ENCODE results near the gene SCAMP3. TPM values are rescaled to one million over a fixed set of nuclear protein-coding genes. Genes with fewer than 3 reads are reported as not detected.
A peak's percentile ranks its signal among the peaks of the same experiment; 100 is the strongest.

Gene SCAMP3
- total RNA-seq, 1 donor from 2014 or later: 16.2 TPM

- peaks cover 0 to 19% (median 11%) of the 10 kb centered on the region in 3 donors for H3K36me3 ChIP-seq (ENCODE audit: control insufficient read depth in 3 of 3, insufficient read depth in 3 of 3, low read length in 3 of 3)
- peak within 1 kb of the TSS; percentile 99 for H3K27ac ChIP-seq (ENCODE audit: low read depth, low read length)
- H3K4me3 ChIP-seq (ENCODE audit: low read length in 3 of 3): peak within 1 kb of the TSS; percentile 98 to 100 (median 100)
- H3K27me3 ChIP-seq (ENCODE audit: control insufficient read depth in 3 of 3, insufficient read depth in 3 of 3, low read length in 3 of 3): no peaks in the 10 kb centered on the region
- peaks cover 21 to 34% (median 31%) of the 10 kb centered on the region in 3 donors for H3K4me1 ChIP-seq (ENCODE audit: control insufficient read depth in 3 of 3, insufficient read depth in 3 of 3, low read length in 3 of 3)
- peak within 1 kb of the TSS; percentile 94 to 98 (median 97) for H3K9ac ChIP-seq (ENCODE audit: low read depth in 1 of 3, low read length in 3 of 3)
- H3K9me3 ChIP-seq (ENCODE audit: control insufficient read depth in 3 of 3, low read length in 3 of 3): no peaks in the 10 kb centered on the region
Observed at GRCh38 chr1:155207806-155208540, 54.2 kb downstream of the SCAMP3 start, which contains the start of gene THBS3. TSS of gene THBS3 (minus strand) at chr1:155207897. CDS start at chr1:155207876, 21 bp downstream.

DNA sequence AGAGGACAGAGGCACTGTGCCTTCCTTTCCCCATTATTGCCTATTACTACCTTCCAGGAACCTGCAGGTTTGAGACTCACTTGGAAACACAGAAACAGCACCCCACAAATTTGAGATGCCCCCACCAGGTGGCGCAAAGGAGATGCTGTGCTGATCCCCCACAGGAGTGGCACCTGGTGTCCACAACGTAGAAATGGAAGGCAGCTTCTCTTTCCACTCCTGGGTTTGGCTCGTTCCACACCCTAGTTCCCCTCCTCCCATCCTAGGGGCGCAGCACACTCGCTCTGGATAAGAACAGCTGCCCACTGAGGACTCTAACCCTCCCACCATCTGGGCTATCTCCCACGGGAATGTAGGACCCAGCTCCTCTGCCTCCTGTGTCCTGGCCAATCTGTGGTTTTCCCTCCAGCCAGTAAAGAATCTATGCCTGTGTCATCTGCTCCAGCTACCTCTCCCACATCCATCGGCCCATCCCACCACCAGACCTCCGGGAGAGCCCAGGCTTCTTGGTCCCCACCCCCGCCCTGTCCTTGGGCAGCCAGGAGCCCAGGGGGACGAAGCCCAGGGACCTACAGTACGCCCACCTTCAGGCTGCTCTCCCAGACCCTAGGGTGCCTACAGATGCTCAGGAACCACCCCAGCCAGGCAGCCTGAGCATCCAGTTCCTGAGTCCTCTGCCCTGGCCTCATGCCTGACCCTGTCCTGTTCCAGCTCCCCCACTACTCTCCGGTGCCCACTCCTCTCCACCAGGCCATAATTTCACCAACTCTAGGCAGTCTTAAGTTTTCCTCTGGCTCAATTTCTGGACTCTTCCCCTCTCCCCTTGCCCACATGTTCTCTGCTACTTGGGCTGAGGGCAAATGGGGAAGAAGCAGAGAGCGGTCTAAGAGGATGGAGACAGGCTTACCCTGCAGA lies 55.0 kb downstream of the SCAMP3 start:
- Histone ChIP-seq H3K9ac (ENCODE audit: low read depth in 1 of 3, low read length in 3 of 3) (peak overlapping the region; percentile 46 to 74 (median 67)), H3K27me3 (ENCODE audit: control insufficient read depth in 3 of 3, insufficient read depth in 3 of 3, low read length in 3 of 3) (no peaks in the 10 kb centered on the region), H3K4me1 (ENCODE audit: control insufficient read depth in 3 of 3, insufficient read depth in 3 of 3, low read length in 3 of 3) (peaks cover 21 to 33% (median 31%) of the 10 kb centered on the region in 3 donors), H3K9me3 (ENCODE audit: control insufficient read depth in 3 of 3, low read length in 3 of 3) (no peaks in the 10 kb centered on the region), H3K27ac (ENCODE audit: low read depth, low read length) (peak overlapping the region; percentile 99), H3K4me3 (ENCODE audit: low read length in 3 of 3) (peak overlapping the region; percentile 45 to 98 (median 74)), H3K36me3 (ENCODE audit: control insufficient read depth in 3 of 3, insufficient read depth in 3 of 3, low read length in 3 of 3) (peaks cover 0 to 19% (median 10%) of the 10 kb centered on the region in 3 donors)

Other genes with a start within 250 kb of the SCAMP3 start
- gene DCST2, start 228.6 kb downstream of the SCAMP3 start, total RNA-seq: not detected
- not detected for gene DCST1, start 228.5 kb downstream of the SCAMP3 start, total RNA-seq
- gene ADAM15, start 211.0 kb downstream of the SCAMP3 start, total RNA-seq: 33.9 TPM
- 3.7 TPM for gene EFNA4, start 198.6 kb downstream of the SCAMP3 start, total RNA-seq
- gene EFNA3, start 183.5 kb downstream of the SCAMP3 start, total RNA-seq: 0.52 TPM
- gene EFNA1, start 134.5 kb downstream of the SCAMP3 start, total RNA-seq: 13.0 TPM
- 19.8 TPM for gene SLC50A1, start 126.5 kb downstream of the SCAMP3 start, total RNA-seq
- gene DPM3, start 121.8 kb downstream of the SCAMP3 start, total RNA-seq: 13.6 TPM
- gene KRTCAP2, start 89.1 kb downstream of the SCAMP3 start, total RNA-seq: 104 TPM
- under 0.01 TPM for gene TRIM46, start 88.5 kb downstream of the SCAMP3 start, total RNA-seq
- gene THBS3, start 54.5 kb downstream of the SCAMP3 start, total RNA-seq: 40.2 TPM
- 16.2 TPM for gene MTX1, start 53.7 kb downstream of the SCAMP3 start, total RNA-seq
- gene ENTREP3, start 6.9 kb downstream of the SCAMP3 start, total RNA-seq: 2.1 TPM
- 23.5 TPM for gene CLK2, start 11.1 kb upstream of the SCAMP3 start, total RNA-seq
- 1.0 TPM for gene HCN3, start 15.1 kb upstream of the SCAMP3 start, total RNA-seq
- not detected for gene PKLR, start 39.1 kb upstream of the SCAMP3 start, total RNA-seq
- gene FDPS, start 46.5 kb upstream of the SCAMP3 start, total RNA-seq: 69.4 TPM
- gene RUSC1, start 58.5 kb upstream of the SCAMP3 start, total RNA-seq: 9.4 TPM